Astrocyte (in vitro differentiated cells and primary cell): ENCODE results near the gene CNTNAP2.

Experiments
- EZH2 ChIP-seq: IDR thresholded peaks from 2 replicates; pipeline ENCODE4 v1.6.1; 2012; ENCODE audit warnings: mild to moderate bottlenecking, low read length, inconsistent platforms; ENCODE audit not compliant: insufficient read depth
- TF ChIP-seq, protein P1 (sequence below): IDR thresholded peaks from 2 replicates; pipeline ENCODE4 v1.5.1; 2011; ENCODE audit warnings: low read depth, mild to moderate bottlenecking, inconsistent platforms, low read length, moderate library complexity; ENCODE audit not compliant: insufficient read depth

DNA sequence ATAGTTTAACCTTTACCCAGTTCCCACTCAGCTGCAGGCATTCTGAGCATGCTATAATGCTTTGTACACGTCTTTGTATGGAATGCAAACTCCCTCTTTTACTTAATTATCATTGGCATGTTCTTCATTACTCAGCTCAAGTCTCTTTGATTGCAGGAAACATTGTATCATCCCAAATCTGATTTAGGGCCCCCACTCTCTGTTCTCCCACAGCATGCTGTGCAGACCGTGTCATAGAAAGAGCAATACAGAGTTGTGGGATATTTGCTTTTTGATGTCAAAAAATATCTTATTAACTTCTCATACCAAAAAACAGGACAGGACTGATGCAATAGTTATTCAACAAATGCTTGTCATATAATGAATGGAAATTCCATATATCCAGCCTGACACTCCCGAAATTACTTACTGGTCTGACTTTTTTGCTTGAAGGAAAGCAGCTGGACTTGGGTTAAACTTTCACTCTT lies 1392.5 kb downstream of the CNTNAP2 start:
- TF ChIP-seq EZH2: no peak
- TF ChIP-seq, protein P1, sequence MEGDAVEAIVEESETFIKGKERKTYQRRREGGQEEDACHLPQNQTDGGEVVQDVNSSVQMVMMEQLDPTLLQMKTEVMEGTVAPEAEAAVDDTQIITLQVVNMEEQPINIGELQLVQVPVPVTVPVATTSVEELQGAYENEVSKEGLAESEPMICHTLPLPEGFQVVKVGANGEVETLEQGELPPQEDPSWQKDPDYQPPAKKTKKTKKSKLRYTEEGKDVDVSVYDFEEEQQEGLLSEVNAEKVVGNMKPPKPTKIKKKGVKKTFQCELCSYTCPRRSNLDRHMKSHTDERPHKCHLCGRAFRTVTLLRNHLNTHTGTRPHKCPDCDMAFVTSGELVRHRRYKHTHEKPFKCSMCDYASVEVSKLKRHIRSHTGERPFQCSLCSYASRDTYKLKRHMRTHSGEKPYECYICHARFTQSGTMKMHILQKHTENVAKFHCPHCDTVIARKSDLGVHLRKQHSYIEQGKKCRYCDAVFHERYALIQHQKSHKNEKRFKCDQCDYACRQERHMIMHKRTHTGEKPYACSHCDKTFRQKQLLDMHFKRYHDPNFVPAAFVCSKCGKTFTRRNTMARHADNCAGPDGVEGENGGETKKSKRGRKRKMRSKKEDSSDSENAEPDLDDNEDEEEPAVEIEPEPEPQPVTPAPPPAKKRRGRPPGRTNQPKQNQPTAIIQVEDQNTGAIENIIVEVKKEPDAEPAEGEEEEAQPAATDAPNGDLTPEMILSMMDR: no peak
